Fibroblast of the aortic adventitia (primary cell): Measurements from ENCODE around the gene LMX1A. TPM values are rescaled to one million over a fixed set of nuclear protein-coding genes. Genes with fewer than 3 reads are reported as not detected.

Experiments
- DNase-seq: peaks from one replicate; pipeline ENCODE4 v3.0.0-alpha.2; 2010; ENCODE audit warnings: low read depth
- H3K4me3 ChIP-seq: 2 replicates; pipeline ENCODE4 v1.5.1; 2011; ENCODE audit warnings: low read depth, mild to moderate bottlenecking, control low read depth, low read length, moderate library complexity
- total RNA-seq: library from RNA; depleted of rRNA; stranded (reverse); fragments of >200 nt; gene quantifications from 2 replicates; pipeline ENCODE4 v1.2.3, GENCODE V29; 2012; ENCODE audit warnings: low replicate concordance
- TF ChIP-seq, protein P1 (sequence below): IDR thresholded peaks from 2 replicates; pipeline ENCODE4 v1.5.1; 2011; ENCODE audit warnings: mild to moderate bottlenecking, low read length, control low read depth, inconsistent platforms; ENCODE audit not compliant: insufficient read depth

LMX1A gene
- total RNA-seq, 1 donor, result not detected

DNA sequence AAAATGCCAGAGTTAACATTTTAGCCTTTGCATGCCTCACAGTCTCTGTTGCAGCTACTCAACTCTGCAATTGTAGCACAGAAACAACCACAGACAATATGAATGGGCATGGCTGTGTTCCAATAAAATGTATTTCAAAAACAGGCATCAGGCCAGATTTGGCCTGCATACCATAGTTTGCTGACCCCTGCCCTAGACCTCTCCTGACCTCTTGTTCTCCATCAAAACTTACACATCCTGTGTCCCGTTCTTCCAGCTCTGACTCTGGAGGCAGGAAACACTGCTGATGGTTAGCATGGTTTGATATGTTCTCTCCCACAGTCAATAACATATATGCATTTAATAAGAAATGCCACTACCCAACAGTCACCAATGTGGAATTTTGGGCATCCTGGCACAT, 138.6 kb downstream of the LMX1A start:
- H3K4me3 ChIP-seq, result no peak overlapping the region
- TF ChIP-seq, protein P1, sequence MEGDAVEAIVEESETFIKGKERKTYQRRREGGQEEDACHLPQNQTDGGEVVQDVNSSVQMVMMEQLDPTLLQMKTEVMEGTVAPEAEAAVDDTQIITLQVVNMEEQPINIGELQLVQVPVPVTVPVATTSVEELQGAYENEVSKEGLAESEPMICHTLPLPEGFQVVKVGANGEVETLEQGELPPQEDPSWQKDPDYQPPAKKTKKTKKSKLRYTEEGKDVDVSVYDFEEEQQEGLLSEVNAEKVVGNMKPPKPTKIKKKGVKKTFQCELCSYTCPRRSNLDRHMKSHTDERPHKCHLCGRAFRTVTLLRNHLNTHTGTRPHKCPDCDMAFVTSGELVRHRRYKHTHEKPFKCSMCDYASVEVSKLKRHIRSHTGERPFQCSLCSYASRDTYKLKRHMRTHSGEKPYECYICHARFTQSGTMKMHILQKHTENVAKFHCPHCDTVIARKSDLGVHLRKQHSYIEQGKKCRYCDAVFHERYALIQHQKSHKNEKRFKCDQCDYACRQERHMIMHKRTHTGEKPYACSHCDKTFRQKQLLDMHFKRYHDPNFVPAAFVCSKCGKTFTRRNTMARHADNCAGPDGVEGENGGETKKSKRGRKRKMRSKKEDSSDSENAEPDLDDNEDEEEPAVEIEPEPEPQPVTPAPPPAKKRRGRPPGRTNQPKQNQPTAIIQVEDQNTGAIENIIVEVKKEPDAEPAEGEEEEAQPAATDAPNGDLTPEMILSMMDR, result no peak
- DNase-seq, result no peak

DNA sequence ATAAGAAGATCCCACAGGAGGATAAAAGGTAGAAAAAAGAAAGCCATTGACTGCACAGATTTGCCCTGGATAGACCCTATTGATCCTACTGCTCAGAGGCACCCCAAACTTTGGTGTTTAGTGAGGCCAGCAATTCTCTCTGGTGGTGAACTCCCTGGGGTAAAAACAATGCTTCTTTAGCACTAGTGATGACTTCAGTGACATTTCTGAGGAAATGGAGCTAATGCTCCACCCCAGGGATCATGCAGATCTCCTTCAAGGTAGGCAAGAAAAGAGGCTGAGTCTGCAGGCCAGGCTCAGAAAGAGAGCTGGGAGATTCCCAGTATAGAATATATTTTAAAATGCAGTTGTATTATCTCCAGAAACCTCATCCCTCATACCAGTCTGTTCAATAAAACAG, 140.3 kb downstream of the LMX1A start:
- TF ChIP-seq, protein P1, result no peak
- DNase-seq, result no peak
- H3K4me3 ChIP-seq, result no peak overlapping the region

DNA sequence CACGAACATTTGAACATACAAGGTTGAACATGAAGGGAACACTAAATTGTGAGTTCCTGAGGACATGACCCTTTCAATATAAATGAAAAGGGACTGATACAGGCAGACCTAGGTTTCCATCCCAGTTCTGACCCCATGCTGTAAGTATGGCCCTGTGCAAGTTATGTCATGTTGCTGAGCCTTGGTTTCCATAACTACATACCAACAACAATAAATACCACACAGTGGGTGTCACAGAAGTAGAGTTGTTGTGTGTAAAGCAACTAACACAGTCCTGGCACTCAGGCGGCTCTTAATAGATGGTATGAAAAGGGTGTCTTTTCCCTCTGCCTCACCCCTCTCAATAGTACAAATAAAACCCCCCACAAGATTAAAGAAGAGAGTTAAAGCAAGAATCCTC, 140.8 kb downstream of the LMX1A start:
- no peak overlapping the region for H3K4me3 ChIP-seq
- DNase-seq, result no peak
- TF ChIP-seq, protein P1, result no peak

DNA sequence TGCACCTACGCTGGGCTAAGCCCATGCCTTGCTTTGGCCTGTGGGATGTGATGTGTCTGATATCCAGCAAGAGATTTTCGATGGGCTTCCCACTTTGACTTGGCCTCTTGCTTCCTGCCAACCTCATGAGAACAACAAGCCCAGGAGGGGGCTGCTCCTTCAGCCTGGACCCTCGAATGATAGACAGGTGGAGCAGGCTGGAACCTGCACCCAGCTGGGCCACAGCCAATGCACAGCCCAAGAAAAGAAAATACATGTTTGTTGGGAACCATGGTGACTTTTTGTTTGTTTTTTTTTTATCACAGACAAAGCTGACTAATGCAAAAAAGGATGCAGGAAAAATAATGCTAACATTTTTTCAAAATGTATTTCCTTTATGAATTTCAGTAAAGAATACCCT, 144.3 kb downstream of the LMX1A start:
- TF ChIP-seq, protein P1, result no peak
- no peak overlapping the region for H3K4me3 ChIP-seq
- no peak for DNase-seq

DNA sequence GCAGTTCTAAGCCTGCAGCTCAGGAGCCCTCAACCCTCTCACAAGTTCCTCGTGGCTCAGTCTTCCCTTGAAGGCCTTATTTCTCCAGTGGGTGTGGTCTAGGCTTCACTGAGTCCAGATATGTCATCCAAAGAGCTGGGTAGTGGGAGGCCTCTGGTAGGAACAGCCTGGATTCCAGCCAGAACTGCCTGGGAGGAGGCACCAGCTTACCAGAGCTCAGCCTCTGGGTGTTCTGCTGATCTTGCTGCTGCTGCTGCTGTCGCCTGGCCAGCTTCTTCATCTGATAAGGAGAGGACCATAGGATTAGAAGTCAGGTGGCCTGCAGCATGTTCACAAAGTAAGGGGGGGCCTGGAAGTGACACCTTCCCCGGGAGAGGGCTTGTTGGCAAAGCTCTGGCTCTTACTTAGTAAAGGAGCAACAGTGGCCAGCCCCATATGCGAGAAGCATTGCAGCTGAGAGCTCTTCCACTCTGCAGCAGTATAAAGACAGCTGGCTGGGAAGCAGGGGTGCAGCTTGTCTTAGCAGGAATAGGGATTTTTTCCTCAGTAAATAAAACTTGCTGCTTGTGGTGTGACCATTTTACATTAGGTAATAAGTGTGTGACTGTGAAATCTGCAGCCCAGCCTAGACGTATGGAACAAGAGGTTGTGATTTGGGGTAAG, 148.5 kb downstream of the LMX1A start:
- H3K4me3 ChIP-seq, result no peak overlapping the region
- TF ChIP-seq, protein P1, result no peak
- no peak for DNase-seq

DNA sequence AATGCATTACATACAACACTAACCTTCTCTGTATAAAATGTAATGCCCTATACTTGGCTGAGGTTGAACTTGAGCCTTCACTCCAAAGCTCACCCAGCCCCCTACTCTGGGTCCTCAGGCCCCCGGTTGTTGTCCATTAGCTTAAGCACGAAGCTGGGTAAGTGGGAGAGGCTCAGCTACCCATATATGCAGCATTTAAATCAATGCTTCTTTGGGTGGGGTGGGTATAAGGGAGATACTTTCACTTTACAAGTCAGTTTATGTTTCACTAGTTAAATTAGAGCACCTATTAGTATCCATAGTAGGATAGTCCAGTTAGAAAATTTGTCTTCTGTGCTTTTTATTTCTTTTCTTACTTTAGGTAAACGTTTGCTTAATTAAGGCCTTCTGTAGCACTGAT, 151.4 kb downstream of the LMX1A start:
- DNase-seq, result no peak
- TF ChIP-seq, protein P1, result no peak
- H3K4me3 ChIP-seq, result no peak overlapping the region

DNA sequence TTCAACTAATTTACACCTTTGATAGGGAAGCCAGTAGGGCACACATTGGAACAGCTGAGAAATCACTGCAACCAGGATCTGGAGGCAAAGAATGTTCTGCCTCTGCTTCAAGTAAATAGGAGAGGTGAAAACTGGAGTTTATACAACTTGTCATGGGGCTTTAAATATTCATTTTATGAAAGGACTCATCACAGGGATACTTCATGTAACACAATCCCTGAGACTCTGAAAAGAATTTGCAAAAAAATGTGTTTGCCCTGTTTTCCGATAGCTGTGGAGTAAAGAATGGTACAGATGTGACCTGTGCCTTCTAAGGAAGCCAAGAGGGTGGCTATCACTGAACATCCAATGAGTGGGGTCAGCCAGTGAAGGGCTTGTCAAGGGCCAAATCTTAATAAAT, 152.0 kb downstream of the LMX1A start:
- no peak overlapping the region for H3K4me3 ChIP-seq
- DNase-seq, result no peak
- TF ChIP-seq, protein P1, result no peak
